MM.1S (cell line): ENCODE measurements around the gene PHKA2.

Experiments
- CTCF ChIP-seq: fragments of 300-600 bp; sonication (generic); IDR thresholded peaks from 2 replicates; pipeline ENCODE4 v1.5.1; 2016; ENCODE audit warnings: antibody characterized with exemption, low read length, mixed read lengths
- EZH2phosphoT487 ChIP-seq: fragments of 300-600 bp; sonication (generic); IDR thresholded peaks from 2 replicates; pipeline ENCODE4 v1.6.1; 2018; ENCODE audit warnings: antibody characterized with exemption, low read length

DNA sequence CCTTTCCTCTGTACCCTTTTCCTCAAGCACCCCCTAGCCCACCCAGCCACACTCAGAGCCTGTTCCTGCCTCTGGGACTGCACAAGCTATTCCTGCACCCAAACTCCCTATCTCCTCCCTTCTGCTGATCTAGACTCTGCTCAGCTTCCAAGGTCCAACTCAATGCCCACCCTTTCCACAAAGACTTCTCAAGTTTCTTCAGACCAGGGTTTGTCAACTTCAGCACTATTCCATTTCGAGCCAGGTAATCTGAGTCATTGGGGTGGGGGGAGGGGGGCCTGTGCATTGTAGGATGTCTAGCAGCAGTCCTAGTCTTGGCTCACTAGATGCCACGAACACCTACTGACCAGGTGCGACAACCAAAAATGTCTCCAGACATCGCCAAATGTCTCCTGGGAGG, 37.3 kb downstream of the PHKA2 start:
- TF ChIP-seq CTCF: no peak
- no peak for TF ChIP-seq EZH2phosphoT487
